ENCODE results near the gene SEPTIN7.

- no peak for TF ChIP-seq CTCF (IDR thresholded peaks at IDR 0.05; ENCODE audit: low read depth, low read length)
- no peak for TF ChIP-seq POLR2A (IDR thresholded peaks at IDR 0.05; ENCODE audit: extremely low read depth, insufficient read length)
- TF ChIP-seq, protein P1, sequence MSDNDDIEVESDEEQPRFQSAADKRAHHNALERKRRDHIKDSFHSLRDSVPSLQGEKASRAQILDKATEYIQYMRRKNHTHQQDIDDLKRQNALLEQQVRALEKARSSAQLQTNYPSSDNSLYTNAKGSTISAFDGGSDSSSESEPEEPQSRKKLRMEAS (IDR thresholded peaks at IDR 0.05; ENCODE audit: low read depth, low read length), result no peak
- no peak for TF ChIP-seq MYC (IDR thresholded peaks at IDR 0.05; ENCODE audit: low read depth, low read length)
These were observed 48.1 kb upstream of the SEPTIN7 start for GRCh38 chr7:35752742-35753141.

Measured in NB4 (cell line).